SJCRH30 (cell line): ENCODE data around the gene STK32C. TPM values are rescaled to one million over a fixed set of nuclear protein-coding genes. Genes with fewer than 3 reads are reported as not detected.
"Not testable (repeated sequence)": the region's sequence is repeated elsewhere in the genome, so short reads cannot be mapped to it uniquely, and the experiment has no call there.

Experiments used
- DNase-seq, 2 experiments: peaks; one replicate each; pipeline ENCODE4 v3.0.0-alpha.2; 2015 to 2020
- H3K27ac ChIP-seq: fragments of 250-450 bp; sonication (Bioruptor Pico); 2 replicates; pipeline ENCODE4 v1.5.1; 2020; ENCODE audit warnings: mild to moderate bottlenecking, moderate library complexity
- H3K27me3 ChIP-seq: fragments of 250-450 bp; sonication (Bioruptor Pico); 2 replicates; pipeline ENCODE4 v1.5.1; 2020; ENCODE audit warnings: mild to moderate bottlenecking, moderate library complexity
- H3K36me3 ChIP-seq: fragments of 250-450 bp; sonication (Bioruptor Pico); 2 replicates; pipeline ENCODE4 v1.5.1; 2020; ENCODE audit warnings: mild to moderate bottlenecking, moderate library complexity
- H3K4me1 ChIP-seq: fragments of 250-450 bp; sonication (Bioruptor Pico); 2 replicates; pipeline ENCODE4 v1.5.1; 2020; ENCODE audit warnings: mild to moderate bottlenecking, moderate library complexity
- H3K4me3 ChIP-seq: fragments of 250-450 bp; sonication (Bioruptor Pico); 2 replicates; pipeline ENCODE4 v1.5.1; 2020; ENCODE audit warnings: mild to moderate bottlenecking, moderate library complexity
- H3K9me3 ChIP-seq: fragments of 250-450 bp; sonication (Bioruptor Pico); replicated peaks from 2 replicates; pipeline ENCODE4 v1.5.1; 2020; ENCODE audit warnings: mild to moderate bottlenecking, moderate library complexity
- total RNA-seq: library from RNA; depleted of rRNA; stranded (reverse); fragments of >200 nt; shearing (Covaris generic); gene quantifications from 2 replicates; pipeline ENCODE4 v1.2.3, GENCODE V29; 2014

The STK32C gene
- total RNA-seq, 1 experiment from 2014 or later = 4.2 TPM

DNA sequence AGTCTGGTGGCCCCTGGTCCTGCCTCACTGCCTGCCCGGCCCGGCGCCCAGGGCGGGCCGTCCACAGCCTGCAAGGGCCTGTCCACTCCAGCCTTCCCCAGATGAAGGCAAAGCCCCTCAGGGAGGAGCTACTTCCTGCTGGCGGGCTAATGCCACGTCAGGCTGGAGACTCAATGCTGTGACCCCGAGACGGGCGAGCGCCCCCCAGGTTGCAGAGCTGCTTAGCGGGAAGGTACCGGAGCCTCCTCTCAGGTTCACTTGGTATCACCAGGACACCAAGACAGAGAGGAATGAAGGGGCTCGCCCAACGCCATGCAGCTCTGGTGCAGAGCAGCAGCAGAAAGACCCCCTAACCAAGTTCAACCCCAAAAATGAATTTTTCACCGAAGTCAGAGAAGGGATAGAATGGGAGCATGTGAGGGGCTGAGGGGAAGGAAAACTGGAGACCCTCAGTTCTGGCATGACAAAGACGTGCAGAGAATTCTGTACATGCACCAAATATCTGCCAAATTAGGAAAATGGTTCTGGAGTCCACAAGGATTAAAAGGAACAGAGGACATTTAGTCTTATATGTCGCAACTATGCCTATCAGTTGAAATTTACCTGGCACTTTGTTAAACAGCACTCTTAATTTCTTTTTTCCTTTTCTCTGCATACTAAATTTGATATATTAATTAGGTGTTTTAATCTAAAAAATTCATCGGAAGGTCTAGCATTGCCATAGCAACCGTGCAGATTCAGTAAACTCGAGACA, 2.8 kb downstream of the STK32C start:
- H3K9me3 ChIP-seq = no peaks in the 10 kb centered on the region
- DNase-seq = no peak
- no peaks in the 10 kb centered on the region for H3K27me3 ChIP-seq
- H3K36me3 ChIP-seq = no peaks in the 10 kb centered on the region
- H3K4me1 ChIP-seq = no peaks in the 10 kb centered on the region
- no peak overlapping the region for H3K27ac ChIP-seq
- no peak overlapping the region for H3K4me3 ChIP-seq

DNA sequence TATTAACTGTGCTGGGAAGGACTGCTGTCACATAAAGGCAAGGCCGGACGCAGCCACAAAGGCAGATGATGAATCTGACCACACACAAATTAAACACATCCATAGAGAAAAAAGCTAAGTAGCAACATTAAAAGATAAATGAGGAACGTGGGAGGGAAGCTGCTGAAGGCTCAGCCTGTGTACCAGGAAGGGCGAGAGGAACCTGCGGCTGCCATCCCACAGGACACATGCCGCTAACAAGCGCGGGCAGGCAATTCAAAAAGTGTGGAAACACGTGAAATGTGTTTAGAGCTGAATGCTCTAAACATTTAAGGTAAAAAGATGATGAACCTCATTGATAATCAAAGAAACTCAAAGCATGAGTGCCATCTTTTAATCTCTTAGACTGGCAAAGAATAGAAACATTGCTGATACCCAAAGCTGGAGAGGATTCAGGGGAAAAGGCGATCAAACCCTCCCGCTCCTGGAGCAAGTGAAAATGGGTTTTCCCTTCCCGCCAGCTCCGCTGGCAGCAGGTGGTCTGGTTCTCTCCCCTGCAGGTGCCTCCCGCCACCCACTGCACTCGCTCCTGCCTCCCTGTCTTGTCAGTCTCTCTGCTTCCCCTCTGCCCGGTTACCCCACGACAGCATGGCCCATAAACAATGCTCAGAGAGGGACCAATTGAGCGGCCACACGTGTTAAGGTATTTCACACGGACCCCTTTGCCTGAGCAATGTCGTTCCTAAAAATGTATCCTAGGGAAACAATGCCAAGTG, 4.2 kb downstream of the STK32C start:
- H3K9me3 ChIP-seq = no peaks in the 10 kb centered on the region
- no peak for DNase-seq
- no peaks in the 10 kb centered on the region for H3K36me3 ChIP-seq
- no peak overlapping the region for H3K4me3 ChIP-seq
- no peaks in the 10 kb centered on the region for H3K27me3 ChIP-seq
- H3K4me1 ChIP-seq = no peaks in the 10 kb centered on the region
- no peak overlapping the region for H3K27ac ChIP-seq

DNA sequence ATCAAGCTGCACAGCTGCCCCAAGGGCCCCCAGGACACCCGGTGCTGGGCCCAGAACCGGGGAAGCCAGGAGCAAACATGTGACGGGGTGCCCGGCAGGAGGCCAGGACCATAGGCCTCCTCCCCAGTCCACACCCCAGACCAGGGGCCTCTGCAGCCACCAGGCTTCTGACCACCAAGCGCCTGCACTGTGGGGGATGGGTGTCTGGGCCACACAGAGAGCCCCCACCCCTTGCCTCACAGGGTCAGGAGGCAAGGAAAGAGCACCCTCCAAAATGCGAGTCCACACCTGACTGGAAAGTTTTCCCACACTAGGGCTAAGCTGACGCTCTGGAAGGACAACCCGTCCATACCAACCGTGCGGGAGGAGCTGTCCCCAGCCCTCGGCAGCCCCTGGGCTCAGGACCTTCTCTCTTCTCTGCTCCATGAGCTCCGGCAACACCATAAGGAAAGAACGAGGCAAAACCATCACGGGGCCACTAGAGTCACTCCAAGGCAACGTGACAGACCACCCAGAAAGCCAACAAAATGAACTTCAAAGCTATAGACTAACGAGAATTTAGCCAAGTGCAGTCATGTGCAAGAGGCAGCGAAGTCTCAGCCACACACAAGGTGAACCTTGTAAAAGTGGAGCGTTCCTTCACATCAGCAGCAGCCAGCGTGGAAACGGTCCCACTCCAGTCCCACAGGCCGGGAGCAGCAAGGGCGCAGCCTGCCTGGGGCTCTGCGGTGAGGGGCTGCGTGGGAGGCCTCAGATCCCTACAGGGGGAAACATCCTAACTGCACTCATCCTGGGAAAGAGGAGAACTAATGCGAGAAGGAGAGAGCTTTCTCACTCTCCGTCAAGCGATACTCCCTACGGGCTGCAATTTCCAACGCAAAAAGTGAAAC, 5.1 kb downstream of the STK32C start:
- no peaks in the 10 kb centered on the region for H3K27me3 ChIP-seq
- H3K4me1 ChIP-seq = no peaks in the 10 kb centered on the region
- H3K36me3 ChIP-seq = no peaks in the 10 kb centered on the region
- H3K9me3 ChIP-seq = no peaks in the 10 kb centered on the region
- H3K27ac ChIP-seq = no peak overlapping the region
- H3K4me3 ChIP-seq = no peak overlapping the region
- no peak for DNase-seq

DNA sequence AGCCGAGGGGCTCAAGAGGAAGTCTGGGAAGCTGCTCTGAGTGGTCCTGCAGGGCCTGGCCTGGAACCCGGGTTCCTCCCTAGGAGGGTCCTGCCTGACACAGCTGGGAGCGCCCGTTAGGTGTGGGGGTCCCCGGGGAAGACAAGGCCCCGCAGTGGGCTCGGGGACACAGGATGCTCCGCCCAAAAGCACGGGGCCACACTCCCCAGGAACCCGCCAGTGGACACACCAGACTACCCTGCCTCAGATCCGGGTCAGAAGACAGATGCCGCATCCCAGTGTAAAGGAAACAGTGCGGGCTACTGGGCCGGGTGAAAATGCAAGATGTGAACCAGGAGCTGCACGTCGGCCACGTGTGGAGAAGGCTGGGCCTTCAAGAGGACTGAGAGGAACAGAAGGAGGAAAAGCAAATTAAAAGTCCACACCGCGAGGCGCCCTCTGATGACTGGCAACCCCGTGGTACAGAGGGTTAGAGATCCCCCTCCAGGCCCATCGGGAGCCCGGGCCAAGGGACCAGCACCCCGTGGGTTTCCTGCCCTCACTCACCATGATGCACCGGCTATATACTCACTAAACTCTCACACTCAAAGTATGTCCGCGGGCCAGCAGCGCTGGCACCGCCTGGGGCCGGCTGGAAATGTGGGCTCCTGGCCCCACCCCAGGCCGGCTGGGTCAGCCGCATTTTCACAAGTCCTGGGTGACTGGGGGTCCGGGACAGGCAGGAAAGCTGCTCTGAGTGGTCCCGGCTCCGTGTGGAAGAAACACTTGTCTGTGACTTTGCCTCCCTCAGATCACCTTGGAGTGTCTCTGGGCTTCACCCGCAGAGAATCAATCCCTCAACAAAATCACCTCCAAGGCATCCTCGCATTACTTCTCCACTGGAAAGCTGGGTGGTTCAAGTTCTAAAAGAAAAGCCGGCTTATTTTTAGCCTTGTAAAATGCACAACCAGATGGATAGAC, 6.1 kb downstream of the STK32C start:
- DNase-seq = no peak
- Histone ChIP-seq H3K4me3 (no peak overlapping the region), H3K27me3 (no peaks in the 10 kb centered on the region), H3K4me1 (no peaks in the 10 kb centered on the region), H3K36me3 (no peaks in the 10 kb centered on the region), H3K27ac (no peak overlapping the region), H3K9me3 (no peaks in the 10 kb centered on the region)

DNA sequence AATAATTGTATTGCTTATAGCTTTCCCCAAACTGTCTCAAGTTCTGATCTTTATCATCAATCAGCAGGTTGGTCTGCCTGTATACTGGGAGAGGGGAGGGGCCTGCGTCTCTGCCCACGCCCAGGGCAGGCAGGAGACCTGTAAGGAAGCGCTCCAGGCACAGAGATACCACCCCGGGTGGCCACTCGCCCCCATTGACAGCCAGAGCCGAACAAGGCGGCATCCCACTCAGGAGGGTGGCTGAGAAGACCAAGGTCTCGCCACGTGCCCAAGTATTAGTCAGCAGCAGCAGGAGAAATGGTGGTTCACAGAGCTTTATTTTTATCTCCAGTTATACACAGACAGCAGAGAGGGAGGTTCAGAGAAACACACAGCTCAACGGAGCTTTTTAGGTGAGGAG, 7.2 kb downstream of the STK32C start:
- Histone ChIP-seq H3K27me3 (no peaks in the 10 kb centered on the region), H3K4me1 (no peaks in the 10 kb centered on the region), H3K36me3 (no peaks in the 10 kb centered on the region), H3K27ac (no peak overlapping the region), H3K9me3 (no peaks in the 10 kb centered on the region), H3K4me3 (no peak overlapping the region)
- no peak for DNase-seq

DNA sequence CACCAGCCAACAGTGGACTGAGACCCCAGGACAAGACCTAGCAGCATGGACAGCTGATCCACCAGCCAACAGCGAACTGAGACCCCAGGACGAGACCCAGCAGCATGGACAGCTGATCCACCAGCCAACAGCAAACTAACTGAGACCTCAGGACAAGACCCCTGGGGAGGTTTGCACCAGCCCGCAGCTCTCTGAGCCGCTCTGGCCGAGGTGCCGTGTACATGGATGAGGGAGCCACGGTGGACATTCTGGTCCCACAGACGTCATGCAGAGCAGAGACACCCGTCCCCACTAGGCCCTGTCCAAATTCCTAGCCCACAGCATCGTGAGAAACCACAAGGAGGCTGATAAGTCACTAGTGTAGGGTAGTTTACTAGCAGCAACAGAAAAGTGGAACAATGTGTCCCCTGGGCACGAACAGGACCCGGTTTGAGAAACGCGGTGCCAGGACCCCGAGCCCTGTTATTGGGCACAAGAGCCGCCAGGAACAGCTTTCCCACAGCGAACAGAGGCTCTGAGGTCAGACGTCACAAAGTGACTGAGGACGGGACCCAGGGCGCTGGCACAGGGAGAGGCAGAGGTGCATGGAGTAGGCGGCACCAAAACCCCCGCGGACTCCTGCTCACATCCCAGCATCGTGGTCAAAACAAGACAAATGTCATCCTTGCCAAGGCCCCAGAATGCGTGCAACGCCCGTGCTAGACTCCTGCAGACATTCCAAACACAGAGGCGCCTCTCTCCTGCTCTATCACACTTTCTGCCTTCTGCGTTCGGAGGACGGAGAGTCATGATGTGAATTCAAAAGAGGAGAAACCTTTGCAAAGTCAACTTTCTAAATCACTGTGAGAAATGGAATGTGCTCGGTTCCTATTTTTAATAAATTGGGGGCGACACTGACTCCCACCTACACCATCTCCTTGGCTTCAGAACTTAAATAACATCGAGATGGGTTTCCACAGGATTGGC, 8.1 kb downstream of the STK32C start:
- Histone ChIP-seq H3K4me1 (no peaks in the 10 kb centered on the region), H3K4me3 (no peak overlapping the region), H3K27me3 (no peaks in the 10 kb centered on the region), H3K36me3 (no peaks in the 10 kb centered on the region), H3K27ac (no peak overlapping the region), H3K9me3 (no peaks in the 10 kb centered on the region)
- DNase-seq = no peak

DNA sequence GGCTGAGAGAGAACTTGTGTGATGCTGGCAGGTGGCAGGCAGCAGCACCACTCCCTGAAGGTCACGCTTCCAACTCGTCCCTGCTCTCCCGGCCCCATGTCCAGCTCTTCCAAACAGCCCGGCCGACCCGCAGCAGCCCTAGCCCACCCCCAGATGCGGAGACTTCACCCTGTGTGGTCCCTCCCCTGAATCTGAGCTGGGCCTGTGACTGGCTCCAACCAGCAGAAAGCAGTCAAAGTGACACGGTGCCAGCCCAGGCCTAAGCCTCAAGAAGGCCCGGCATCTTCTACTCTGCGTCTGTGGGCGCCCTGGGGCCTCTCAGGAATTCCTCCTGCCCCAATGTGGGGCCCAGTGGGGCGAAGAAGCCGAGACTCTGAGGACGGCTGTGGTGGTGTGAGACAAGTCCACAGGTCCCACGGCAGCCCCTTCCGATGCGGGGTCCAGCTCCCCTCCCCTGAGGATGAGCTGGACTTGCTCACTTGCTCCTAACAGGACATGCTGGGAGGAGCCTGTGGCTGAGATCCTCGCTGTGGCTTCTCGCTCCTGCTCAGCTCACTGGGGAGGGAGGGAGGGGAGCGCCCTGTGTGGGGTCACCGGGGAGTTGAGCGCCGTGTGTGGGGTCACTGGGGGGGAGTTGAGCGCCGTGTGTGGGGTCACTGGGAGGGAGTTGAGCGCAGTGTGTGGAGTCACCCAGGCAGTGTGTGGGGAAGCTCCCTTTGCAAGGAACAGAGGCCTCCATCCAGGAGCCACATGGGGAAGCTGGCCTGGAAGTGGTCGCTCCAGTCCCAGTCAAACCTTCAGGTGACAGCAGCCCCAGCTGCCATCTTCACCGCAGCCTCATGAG, 9.5 kb downstream of the STK32C start:
- DNase-seq = no peak
- H3K27me3 ChIP-seq = no peaks in the 10 kb centered on the region

DNA sequence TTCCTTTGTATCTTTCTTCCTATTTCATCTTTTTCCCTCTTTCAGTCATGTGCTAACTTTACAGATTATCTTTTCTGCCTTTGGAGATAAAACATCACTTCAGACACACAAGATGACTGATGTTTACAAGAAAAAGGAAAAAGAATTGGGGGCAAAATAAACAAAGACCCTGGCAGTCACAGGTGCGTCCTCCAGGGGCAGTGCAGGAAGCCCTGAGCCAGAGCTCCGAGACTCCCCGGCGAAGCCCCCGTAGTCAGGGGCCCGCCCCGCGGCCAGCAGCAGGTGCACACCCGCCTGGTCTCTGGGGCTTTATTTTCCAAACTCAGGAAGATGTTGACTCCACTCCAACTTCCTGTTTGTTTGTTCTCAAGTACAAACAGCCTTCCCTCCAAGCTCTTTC, 10.2 kb downstream of the STK32C start:
- no peak for DNase-seq
- Histone ChIP-seq H3K9me3 (no peaks in the 10 kb centered on the region), H3K4me3 (no peak overlapping the region), H3K27me3 (no peaks in the 10 kb centered on the region), H3K27ac (no peak overlapping the region), H3K4me1 (no peaks in the 10 kb centered on the region), H3K36me3 (no peaks in the 10 kb centered on the region)

More for the DNA sequence above, 9.5 kb downstream of the STK32C start:
- H3K27ac ChIP-seq = no peak overlapping the region
- H3K9me3 ChIP-seq = no peaks in the 10 kb centered on the region
- no peaks in the 10 kb centered on the region for H3K36me3 ChIP-seq
- no peak overlapping the region for H3K4me3 ChIP-seq
- H3K4me1 ChIP-seq = no peaks in the 10 kb centered on the region

DNA sequence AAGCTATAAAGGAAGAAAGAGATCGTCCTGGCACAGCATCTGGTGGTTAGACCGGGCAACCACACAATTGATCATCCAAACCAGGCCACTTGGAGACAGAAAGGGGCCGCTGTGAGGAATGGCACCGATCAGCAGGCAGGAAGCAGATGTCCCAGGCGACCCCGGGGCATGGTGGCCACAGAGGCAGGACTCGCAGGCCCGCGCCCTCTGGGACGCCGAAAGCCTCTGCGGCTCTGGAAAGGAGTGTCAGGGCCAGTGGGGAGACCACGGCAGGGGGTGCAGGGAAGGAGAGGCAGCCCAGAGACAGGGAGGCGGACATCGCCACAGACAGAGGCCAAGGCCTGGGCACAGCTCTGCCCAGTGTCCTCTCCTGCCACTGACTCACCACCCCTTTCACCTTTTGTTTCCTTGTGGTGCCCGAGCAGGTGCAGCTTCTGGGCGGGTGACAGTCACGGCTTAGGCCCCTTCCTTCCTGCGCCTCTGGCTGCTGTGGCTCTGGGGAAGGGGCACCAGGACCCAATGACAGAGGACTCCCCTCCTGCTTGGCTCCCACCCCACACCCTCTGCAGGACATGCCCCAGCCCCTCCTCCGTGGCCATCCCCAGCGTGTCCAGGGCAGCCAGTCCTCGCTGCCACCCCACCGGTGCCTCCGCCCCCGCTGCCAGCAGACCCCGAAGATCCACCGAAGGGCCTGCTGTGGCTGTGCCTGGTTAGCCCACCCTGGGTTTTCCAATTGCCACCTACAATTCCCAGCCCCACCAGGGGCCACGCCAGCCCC, 10.9 kb downstream of the STK32C start:
- Histone ChIP-seq H3K27ac (no peak overlapping the region), H3K9me3 (no peaks in the 10 kb centered on the region), H3K4me3 (no peak overlapping the region), H3K4me1 (no peaks in the 10 kb centered on the region), H3K36me3 (no peaks in the 10 kb centered on the region), H3K27me3 (no peaks in the 10 kb centered on the region)
- no peak for DNase-seq

DNA sequence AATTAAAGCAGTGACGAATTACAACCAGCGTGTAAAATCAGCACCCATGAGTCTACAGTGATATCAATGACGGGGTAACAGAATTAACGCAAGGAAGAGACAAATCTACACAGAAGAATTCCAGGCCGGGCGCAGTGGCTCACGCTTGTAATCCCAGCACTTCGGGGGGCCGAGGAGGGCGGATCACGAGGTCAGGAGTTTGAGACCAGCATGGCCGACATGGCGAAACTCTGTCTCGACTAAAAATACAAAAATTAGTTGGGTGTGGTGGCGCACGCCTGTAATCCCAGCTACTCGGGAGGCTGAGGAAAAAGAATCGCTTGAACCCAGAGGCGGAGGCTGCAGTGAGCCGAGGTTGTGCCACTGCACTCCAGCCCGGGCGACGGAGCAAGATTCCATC, 12.3 kb downstream of the STK32C start:
- not testable (repeated sequence) for H3K27me3 ChIP-seq

DNA sequence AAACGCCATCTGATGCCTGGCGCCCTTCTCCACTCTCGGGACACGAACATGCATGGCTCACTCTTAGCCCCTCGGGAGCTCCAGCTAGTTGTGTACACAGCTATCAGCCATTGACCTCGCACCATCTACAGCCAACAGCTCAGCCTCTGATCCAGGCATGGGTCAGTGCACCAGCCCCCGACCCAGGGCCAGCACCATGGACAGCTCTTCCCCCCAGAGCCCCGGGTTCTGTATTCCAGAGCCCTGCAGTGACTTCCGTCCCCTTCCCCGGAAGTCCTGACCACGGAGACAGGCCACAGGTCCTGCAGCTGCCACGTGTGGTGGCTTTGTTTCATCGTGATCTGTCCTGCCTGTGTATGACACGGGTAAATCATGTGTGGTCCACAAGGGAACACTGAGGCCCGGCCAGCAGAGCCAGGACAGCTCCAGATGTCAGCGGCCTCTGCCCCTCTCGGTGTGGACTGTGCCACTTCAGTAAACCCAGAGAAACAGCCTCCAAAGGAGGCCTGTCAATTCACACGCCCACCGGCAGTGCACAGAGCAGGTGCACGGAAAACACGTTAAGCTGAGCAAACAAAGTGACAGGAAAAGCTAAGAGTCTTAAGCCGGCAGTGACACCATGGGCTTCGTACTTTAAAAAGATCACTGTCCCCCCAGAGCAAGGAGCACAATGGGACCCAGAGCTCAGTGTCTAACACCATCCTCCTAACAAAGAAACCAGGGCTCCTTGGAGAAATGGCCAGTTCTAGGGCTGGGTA, 13.0 kb downstream of the STK32C start:
- Histone ChIP-seq H3K4me1 (no peaks in the 10 kb centered on the region), H3K27me3 (no peaks in the 10 kb centered on the region), H3K36me3 (no peaks in the 10 kb centered on the region), H3K27ac (no peak overlapping the region), H3K9me3 (no peaks in the 10 kb centered on the region), H3K4me3 (no peak overlapping the region)
- peak; percentile 13 to 27 for DNase-seq

More for the DNA sequence above, 12.3 kb downstream of the STK32C start:
- not testable (repeated sequence) for H3K4me3 ChIP-seq, H3K9me3 ChIP-seq, H3K36me3 ChIP-seq, H3K4me1 ChIP-seq, H3K27ac ChIP-seq, DNase-seq
